OCI-LY7 (cell line): ENCODE measurements around the gene RAD54L2. TPM values are rescaled to one million over a fixed set of nuclear protein-coding genes. Genes with fewer than 3 reads are reported as not detected.
A peak's percentile ranks its signal among the peaks of the same experiment; 100 is the strongest.
"Not testable (repeated sequence)": the region's sequence is repeated elsewhere in the genome, so short reads cannot be mapped to it uniquely, and the experiment has no call there.

Experiments used
- BruUV-seq: library from RNA; stranded (reverse); fragments of 400-500 nt; replicated peaks from 2 replicates; lab custom pipeline; 2021; lab: Mats Ljungman, UMichigan
- CTCF ChIA-PET: fragments of 300-600 bp; sonication (Branson Sonifier 250); formaldehyde crosslinking; loops from one replicate; lab custom pipeline; 2022; ENCODE audit warnings: antibody characterized with exemption; ENCODE audit not compliant: unreplicated experiment; lab: Charles Lee
- POLR2A ChIA-PET: fragments of 300-600 bp; sonication (Branson Sonifier 250); formaldehyde crosslinking; loops from one replicate; lab custom pipeline; 2022; ENCODE audit warnings: antibody characterized with exemption; lab: Charles Lee
- DNase-seq: peaks from one replicate; pipeline ENCODE4 v3.0.0-alpha.2; 2015; ENCODE audit warnings: low spot score
- H2AFZ ChIP-seq: fragments of 200-600 bp; sonication (generic), shearing (Covaris generic); 2 replicates; pipeline ENCODE4 v1.6.1; 2014; ENCODE audit warnings: mild to moderate bottlenecking, antibody characterized with exemption, low read length, moderate library complexity
- H3K27ac ChIP-seq: fragments of 200-600 bp; sonication (generic); 2 replicates; pipeline ENCODE4 v1.5.1; 2014; ENCODE audit warnings: mixed run types, low read depth, mild to moderate bottlenecking, moderate library complexity, low read length, inconsistent platforms; ENCODE audit not compliant: poor library complexity, severe bottlenecking
- H3K36me3 ChIP-seq: fragments of 200-600 bp; sonication (generic); 2 replicates; pipeline ENCODE4 v1.6.1; 2014; ENCODE audit warnings: mild to moderate bottlenecking, antibody characterized with exemption, low read length, moderate library complexity, mixed read lengths; ENCODE audit not compliant: insufficient read depth
- H3K4me1 ChIP-seq: fragments of 200-600 bp; sonication (generic); 2 replicates; pipeline ENCODE4 v1.5.1; 2014; ENCODE audit warnings: mild to moderate bottlenecking, low read length; ENCODE audit not compliant: insufficient read depth, poor library complexity, severe bottlenecking
- H3K4me2 ChIP-seq: fragments of 200-600 bp; sonication (generic); 2 replicates; pipeline ENCODE4 v1.6.1; 2014; ENCODE audit warnings: mild to moderate bottlenecking, low read length
- H3K4me3 ChIP-seq: fragments of 200-600 bp; sonication (generic); 2 replicates; pipeline ENCODE4 v1.5.1; 2014; ENCODE audit warnings: mild to moderate bottlenecking, low read depth, low read length; ENCODE audit not compliant: poor library complexity, severe bottlenecking
- H3K79me2 ChIP-seq: fragments of 200-600 bp; sonication (generic); 2 replicates; pipeline ENCODE4 v1.6.1; 2016; ENCODE audit warnings: low read depth, mild to moderate bottlenecking, low read length, moderate library complexity, mixed read lengths; ENCODE audit not compliant: insufficient read depth
- H3K9me2 ChIP-seq: fragments of 200-600 bp; sonication (generic); 2 replicates; pipeline ENCODE4 v1.6.1; 2016; ENCODE audit warnings: mild to moderate bottlenecking, low read length, mixed read lengths; ENCODE audit not compliant: insufficient read depth
- H3K9me3 ChIP-seq: fragments of 200-600 bp; sonication (generic); 2 replicates; pipeline ENCODE4 v1.6.1; 2014; ENCODE audit warnings: mild to moderate bottlenecking, mixed run types, low read length, mixed read lengths
- H4K20me1 ChIP-seq: fragments of 200-600 bp; sonication (generic); 2 replicates; pipeline ENCODE4 v1.6.1; 2014; ENCODE audit warnings: mild to moderate bottlenecking, antibody characterized with exemption, low read length, moderate library complexity, mixed read lengths; ENCODE audit not compliant: insufficient read depth
- CTCF ChIP-seq: fragments of 200-600 bp; sonication (generic); conservative IDR thresholded peaks from 2 replicates; pipeline ENCODE4 v1.5.1; 2014; ENCODE audit warnings: mild to moderate bottlenecking, antibody characterized with exemption, low read length, moderate library complexity, mixed read lengths
- EZH2phosphoT487 ChIP-seq: fragments of 200-600 bp; sonication (generic); IDR thresholded peaks from 2 replicates; pipeline ENCODE4 v1.6.1; 2018; ENCODE audit warnings: low read depth, borderline replicate concordance, mild to moderate bottlenecking, mixed run types, antibody characterized with exemption, low read length, moderate library complexity, mixed read lengths
- intact Hi-C: fragments of 100-400 bp; cut with micrococcal nuclease; formaldehyde crosslinking; loops from one replicate; pipeline ENCODE4 v1.10.0; 2022; ENCODE audit not compliant: unreplicated experiment
- total RNA-seq, 2 experiments: library from RNA; depleted of rRNA in 1 of 2; stranded (reverse); fragments of >200 nt in 1 of 2; shearing (Covaris generic) in 1 of 2; gene quantifications; 2 replicates each; pipeline ENCODE4 v1.2.3, GENCODE V29; 2014 to 2022

RAD54L2 gene
- total RNA-seq, 2 experiments from 2014 or later = 15.0 to 34.0 TPM

GRCh38 chr3:51522273-51522962, 16.1 kb upstream of the RAD54L2 start:
- no peak for TF ChIP-seq EZH2phosphoT487
- TF ChIP-seq CTCF = no peak
- Histone ChIP-seq H3K4me3 (no peak overlapping the region), H3K4me2 (peak overlapping the region; percentile 25), H3K4me1 (peaks cover 17% of the 10 kb centered on the region), H3K79me2 (no peaks in the 10 kb centered on the region), H3K36me3 (no peaks in the 10 kb centered on the region), H3K9me2 (no peaks in the 10 kb centered on the region), H3K9me3 (no peaks in the 10 kb centered on the region), H4K20me1 (no peaks in the 10 kb centered on the region), H3K27ac (no peak overlapping the region), H2AFZ (no peak overlapping the region)
- CTCF ChIA-PET = interaction anchor here (1.0 kb wide), 1 partner anchor 16 kb away, joined by 3 read pairs; the partner anchor contains the start of gene RAD54L2
- intact Hi-C loops = no loop called here
- DNase-seq = no peak
- BruUV-seq = no TSS peak
- POLR2A ChIA-PET = interaction anchor here (2.4 kb wide), 1 partner anchor 16 kb away, joined by 9 read pairs; the partner anchor contains the start of gene RAD54L2

- DNase-seq, H3K9me3 ChIP-seq, H3K4me2 ChIP-seq, intact Hi-C loops, BruUV-seq, H3K4me3 ChIP-seq, H3K36me3 ChIP-seq, CTCF ChIA-PET, H4K20me1 ChIP-seq, H3K9me2 ChIP-seq, H2AFZ ChIP-seq, H3K27ac ChIP-seq, H3K79me2 ChIP-seq: not testable (repeated sequence)
- POLR2A ChIA-PET = interaction anchor here (0.6 kb wide), 1 partner anchor 34 kb away, joined by 4 read pairs; no protein-coding TSS in a partner anchor
- H3K4me1 ChIP-seq = peaks cover 17% of the 10 kb centered on the region
Measured at GRCh38 chr3:51524874-51525273, 13.6 kb upstream of the RAD54L2 start.

GRCh38 chr3:51530485-51530884, 8.0 kb upstream of the RAD54L2 start:
- no peak overlapping the region for H2AFZ ChIP-seq
- ChIA-PET POLR2A (no interaction called here), CTCF (no interaction called here)
- no peaks in the 10 kb centered on the region for H3K9me2 ChIP-seq
- H3K36me3 ChIP-seq = no peaks in the 10 kb centered on the region
- no peak for TF ChIP-seq CTCF
- TF ChIP-seq EZH2phosphoT487 = no peak
- no peak for DNase-seq
- H3K4me1 ChIP-seq = no peaks in the 10 kb centered on the region
- H3K4me2 ChIP-seq = no peak overlapping the region
- intact Hi-C loops = no loop called here
- no TSS peak for BruUV-seq
- H3K4me3 ChIP-seq = no peak overlapping the region
- no peaks in the 10 kb centered on the region for H3K9me3 ChIP-seq
- no peak overlapping the region for H3K27ac ChIP-seq
- H4K20me1 ChIP-seq = no peaks in the 10 kb centered on the region
- H3K79me2 ChIP-seq = no peaks in the 10 kb centered on the region
